Activated CD4-positive, alpha-beta T cell treated with anti-CD3 and anti-CD28 coated beads for 48 hours (primary cell): ENCODE results near the gene PSMB9.

Experiments
- DNase-seq: peaks from one replicate; pipeline ENCODE4 v3.0.0-alpha.2; 2020

PSMB9 gene

GRCh38 chr6:32840604-32841246 lies 13.3 kb upstream of the PSMB9 start:
- peak; percentile 47 for DNase-seq

- DNase-seq: no peak
Observed at GRCh38 chr6:32842021-32842650, 11.9 kb upstream of the PSMB9 start.

GRCh38 chr6:32842690-32843089 lies 11.3 kb upstream of the PSMB9 start:
- no peak for DNase-seq

GRCh38 chr6:32843331-32843978 lies 10.5 kb upstream of the PSMB9 start:
- DNase-seq: no peak

GRCh38 chr6:32843979-32844838 lies 9.8 kb upstream of the PSMB9 start, which contains the start of gene PSMB8:
Gene PSMB8 (minus strand): TSS chr6:32844047. CDS start chr6:32843996, 51 bp downstream.
- peak; percentile 98 for DNase-seq

GRCh38 chr6:32844839-32845383 lies 9.1 kb upstream of the PSMB9 start:
- no peak for DNase-seq

- peak; percentile 60 for DNase-seq
Observed at GRCh38 chr6:32845384-32845884, 8.6 kb upstream of the PSMB9 start.

- DNase-seq: no peak
Observed at GRCh38 chr6:32847004-32847403, 7.0 kb upstream of the PSMB9 start.

GRCh38 chr6:32847795-32848194 lies 6.2 kb upstream of the PSMB9 start:
- no peak for DNase-seq

GRCh38 chr6:32849126-32849525 lies 4.9 kb upstream of the PSMB9 start:
- no peak for DNase-seq

GRCh38 chr6:32851025-32851424 lies 3.0 kb upstream of the PSMB9 start:
- DNase-seq: no peak

GRCh38 chr6:32852018-32852843 lies 1.8 kb upstream of the PSMB9 start:
- peak; percentile 49 for DNase-seq

GRCh38 chr6:32852844-32853540 lies 1.0 kb upstream of the PSMB9 start:
- peak; percentile 69 for DNase-seq

- DNase-seq: peak; percentile 71
Observed at GRCh38 chr6:32854376-32855178, 585 bp downstream of the PSMB9 start.

GRCh38 chr6:32855467-32856174 lies 1.6 kb downstream of the PSMB9 start:
- DNase-seq: no peak

- no peak for DNase-seq
Observed at GRCh38 chr6:32857156-32857891, 3.3 kb downstream of the PSMB9 start.

- DNase-seq: no peak
Observed at GRCh38 chr6:32858194-32858593, 4.2 kb downstream of the PSMB9 start.

GRCh38 chr6:32860674-32861073 lies 6.7 kb downstream of the PSMB9 start:
- DNase-seq: no peak

GRCh38 chr6:32862725-32863124 lies 8.7 kb downstream of the PSMB9 start:
- DNase-seq: no peak
